GM15510 (cell line): Measurements from ENCODE around the gene MXI1.

ENCODE experiments used
- POLR2A ChIP-seq: IDR thresholded peaks from 3 replicates; pipeline ENCODE4 v1.6.1; 2011; ENCODE audit warnings: borderline replicate concordance; ENCODE audit not compliant: insufficient read length; ENCODE audit errors: extremely low read depth

The MXI1 gene

DNA sequence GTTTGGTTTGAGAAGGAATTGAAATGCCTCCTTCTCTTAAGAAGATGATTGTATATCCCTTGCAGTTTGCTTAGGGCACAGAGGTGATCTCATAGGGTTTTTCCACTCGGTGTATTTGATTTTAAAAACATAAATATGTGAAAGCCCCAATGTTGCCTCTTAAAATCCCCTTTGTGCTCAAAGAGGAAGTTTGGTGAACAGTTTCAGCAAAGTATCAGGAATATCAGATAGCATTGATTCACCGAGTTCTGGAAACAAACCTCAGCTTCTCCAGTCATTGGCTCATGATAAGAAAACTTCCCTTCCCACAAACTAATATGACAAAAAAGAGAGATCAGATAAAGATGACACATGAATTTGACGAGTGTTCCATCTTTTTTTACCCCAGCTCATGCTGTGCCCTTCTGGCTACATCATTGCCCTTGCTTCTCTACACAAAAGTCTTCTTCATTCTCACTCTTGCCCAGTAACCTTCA is 117.4 kb downstream of the MXI1 start:
- TF ChIP-seq POLR2A = no peak

DNA sequence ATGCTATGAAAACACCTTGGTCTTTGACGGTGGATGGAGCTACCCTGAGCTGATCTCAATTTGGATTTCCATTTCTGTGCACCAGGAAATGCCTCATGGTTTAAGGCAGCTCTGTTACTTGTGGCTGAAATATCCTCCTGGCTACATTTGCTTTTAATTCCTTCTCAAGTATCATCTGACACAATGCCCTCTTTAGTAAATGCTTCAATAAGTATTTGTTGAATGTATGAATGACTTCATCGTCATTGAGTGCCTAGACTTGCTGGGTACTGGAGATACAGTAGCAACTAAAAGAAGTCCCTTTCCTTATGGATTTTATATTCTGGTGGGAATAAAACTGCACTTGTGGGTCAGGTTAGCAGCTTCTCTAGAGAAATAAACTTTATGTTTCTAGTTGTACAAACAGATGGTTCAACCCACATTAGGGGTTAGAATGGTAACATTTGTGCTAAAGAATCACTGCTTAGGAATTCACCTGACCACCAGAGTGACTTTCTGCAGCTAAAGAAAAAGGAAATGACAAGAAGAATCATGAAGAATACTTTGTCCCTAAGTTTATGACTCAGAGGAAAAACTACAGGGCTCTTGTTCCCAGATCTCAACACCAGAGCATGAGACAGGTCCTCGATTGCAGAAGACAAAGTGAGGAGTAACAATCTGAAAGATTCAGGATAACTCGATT is 119.1 kb downstream of the MXI1 start:
- no peak for TF ChIP-seq POLR2A

DNA sequence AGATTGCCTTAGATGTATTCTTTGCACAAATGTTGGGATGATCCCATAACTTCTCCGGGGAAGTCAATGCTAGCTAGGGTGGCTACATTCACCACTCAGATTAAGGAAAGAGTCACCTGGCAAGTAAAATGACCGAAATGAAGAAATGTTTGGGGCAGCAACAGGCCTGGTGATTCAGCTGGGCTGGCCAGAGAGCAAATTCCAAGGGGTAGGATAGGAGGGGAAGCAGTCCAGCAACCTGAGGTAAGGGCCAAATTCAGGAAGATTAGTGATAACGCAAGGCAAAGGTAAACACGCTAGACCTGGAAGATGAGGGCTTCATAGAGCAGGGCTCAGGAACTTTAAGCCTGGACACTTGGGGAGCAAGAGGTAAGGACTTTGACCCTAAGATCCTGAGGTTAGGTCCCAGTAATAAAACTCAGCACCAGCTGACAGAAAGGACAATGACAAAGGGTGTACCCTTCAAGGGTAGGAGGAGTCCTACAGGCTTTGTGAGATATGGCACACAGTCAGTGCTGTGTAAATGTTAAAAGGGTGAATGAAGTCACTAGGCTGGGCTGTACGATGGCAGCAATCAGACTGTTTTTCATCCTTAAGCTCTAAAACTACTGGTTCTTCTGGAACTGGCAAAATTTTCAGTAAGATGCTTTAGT is 120.0 kb downstream of the MXI1 start:
- no peak for TF ChIP-seq POLR2A

DNA sequence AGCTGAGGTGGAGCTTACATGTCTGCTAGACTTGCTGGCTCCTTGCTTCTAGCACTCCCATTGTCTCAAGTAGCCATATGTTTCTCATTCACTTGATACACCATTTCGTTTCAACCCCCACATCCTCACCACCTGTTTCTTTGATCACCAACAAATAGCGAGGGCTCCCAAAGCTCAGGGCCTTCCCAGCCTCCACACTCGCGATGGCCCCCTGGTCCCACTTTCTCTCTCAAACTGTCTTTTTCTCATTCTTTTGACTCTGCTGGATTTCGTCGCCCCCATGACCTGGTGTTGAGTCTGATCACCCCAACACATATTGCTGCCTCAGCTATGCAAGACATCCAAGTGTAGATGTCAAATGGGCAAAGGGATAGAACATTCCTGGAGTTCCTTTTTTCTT is 123.3 kb downstream of the MXI1 start:
- no peak for TF ChIP-seq POLR2A

DNA sequence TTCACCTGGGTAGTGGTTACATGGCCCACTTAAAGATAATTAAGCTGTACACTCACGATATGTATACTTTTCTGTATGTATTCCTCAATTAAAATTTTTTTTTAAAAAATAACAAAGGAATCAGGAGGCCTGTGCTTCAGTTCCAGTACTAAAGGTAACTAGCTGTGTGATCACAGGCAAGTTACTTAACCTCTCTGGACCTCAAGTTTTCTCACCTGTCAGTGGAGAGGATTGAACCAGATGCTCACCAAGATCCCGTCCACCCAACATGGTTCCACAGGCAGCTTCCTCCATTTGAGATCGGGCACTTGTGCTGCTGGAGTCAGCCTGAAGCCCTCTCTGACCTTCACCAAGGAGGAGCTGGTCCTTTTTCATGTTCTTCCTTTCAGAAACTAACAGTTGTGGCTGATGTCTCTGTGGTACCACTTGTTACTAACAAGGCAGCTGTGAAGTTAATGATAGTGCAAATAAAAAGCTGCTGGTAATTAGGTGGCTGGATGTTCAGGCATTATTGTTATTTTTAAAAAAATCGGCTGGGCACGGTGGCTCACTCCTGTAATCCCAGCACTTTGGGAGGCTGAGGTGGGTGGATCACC is 126.8 kb downstream of the MXI1 start:
- TF ChIP-seq POLR2A = no peak

DNA sequence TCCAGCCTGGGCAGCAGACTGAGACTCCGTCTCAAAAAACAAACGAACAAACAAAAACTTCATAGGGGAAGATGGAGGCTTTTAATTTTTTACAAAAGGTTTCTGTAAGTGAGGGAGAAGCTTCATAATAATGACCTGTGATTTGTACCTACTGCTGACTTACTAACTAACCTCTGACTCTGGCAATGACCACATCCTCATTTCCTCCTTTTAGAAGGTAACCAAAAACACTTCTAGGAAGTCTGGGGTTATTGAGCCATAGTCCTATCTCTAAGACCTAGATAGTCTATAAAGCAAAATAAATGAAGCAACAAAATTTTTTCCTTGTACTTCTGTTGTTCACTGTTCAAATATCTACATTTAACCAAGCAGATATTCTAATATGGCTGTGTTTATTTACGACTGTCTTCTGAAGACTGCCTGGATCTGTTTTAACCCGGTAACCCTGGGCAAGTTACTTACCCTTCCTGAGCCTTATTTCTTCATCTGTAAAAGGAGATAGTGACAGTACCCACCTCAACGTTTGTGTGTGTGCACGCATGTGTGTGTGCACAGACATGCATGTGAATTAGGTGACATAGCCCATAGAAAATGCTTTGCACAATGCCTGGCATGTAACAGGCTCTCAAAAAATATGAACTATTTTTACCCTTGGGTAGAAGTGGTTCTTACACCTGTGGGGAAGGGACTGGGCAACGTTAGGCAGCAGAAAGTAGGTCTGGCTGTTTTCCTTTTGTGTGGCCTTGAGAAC is 128.1 kb downstream of the MXI1 start:
- TF ChIP-seq POLR2A = no peak

DNA sequence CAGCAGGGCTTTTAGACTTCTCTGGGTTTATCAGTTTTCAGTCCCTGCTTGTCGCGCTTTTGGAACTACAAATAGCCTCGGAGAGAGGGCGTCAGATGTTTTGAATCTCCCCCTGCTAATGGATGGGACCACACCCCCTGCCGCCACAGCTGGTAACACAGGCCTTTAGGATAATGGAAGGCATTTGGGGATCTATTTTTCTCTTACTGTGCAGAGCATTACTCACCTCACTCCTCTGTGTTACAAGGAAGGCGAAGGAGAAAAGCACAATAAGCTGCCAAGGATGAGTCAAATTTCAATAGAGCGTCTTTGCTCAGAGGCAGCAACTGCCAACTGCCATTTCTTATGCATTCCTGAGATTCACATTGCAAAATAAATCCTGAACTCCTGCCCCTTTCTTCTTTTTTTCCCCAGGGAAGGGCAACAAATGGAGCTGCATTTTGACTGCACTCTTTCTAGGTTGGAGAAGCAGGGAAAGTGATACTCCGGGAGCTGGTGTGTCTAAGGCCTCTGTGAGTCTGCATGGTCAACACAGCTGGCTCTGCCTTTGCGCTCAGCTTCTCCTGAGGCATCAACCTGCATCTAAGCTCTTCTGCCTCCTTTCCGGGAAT is 128.8 kb downstream of the MXI1 start:
- TF ChIP-seq POLR2A = no peak
